Motor neuron (in vitro differentiated cells): Measurements from ENCODE around the gene DDIT4. TPM values are rescaled to one million over a fixed set of nuclear protein-coding genes. Genes with fewer than 3 reads are reported as not detected.
"Not testable (repeated sequence)": the region's sequence is repeated elsewhere in the genome, so short reads cannot be mapped to it uniquely, and the experiment has no call there.

ENCODE experiments used
- ATAC-seq, 8 experiments: fragments of 200-7000 bp; cut with Tn5 transposase; replicated peaks in 6 of 8; 2 replicates each; pipeline ENCODE4 v1.8.0; 2021; ENCODE audit warnings: mild to moderate bottlenecking in 8 of 8, moderate library complexity in 8 of 8
- H3K27ac ChIP-seq, 2 donors: fragments of 250-450 bp; sonication (Bioruptor Pico); 2 replicates each; pipeline ENCODE4 v1.9.0; 2021; ENCODE audit warnings: antibody characterized with exemption in 2 of 2, mild to moderate bottlenecking in 2 of 2, moderate library complexity in 1 of 2
- H3K4me1 ChIP-seq, 2 donors: fragments of 250-450 bp; sonication (Bioruptor Pico); replicated peaks in 1 of 2; 2 replicates each; pipeline ENCODE4 v1.6.1; 2021; ENCODE audit warnings: antibody characterized with exemption in 2 of 2, mild to moderate bottlenecking in 2 of 2, moderate library complexity in 1 of 2
- H3K4me3 ChIP-seq, 5 donors: fragments of 250-450 bp; sonication (Bioruptor Pico); 2 replicates each; pipeline ENCODE4 v1.9.0; 2021; ENCODE audit warnings: antibody characterized with exemption in 5 of 5, mild to moderate bottlenecking in 5 of 5, moderate library complexity in 4 of 5
- WGBS, 10 experiments: fragments of 450-650 bp; shearing (Covaris generic); methylation state at CpG; one replicate each; pipeline ENCODE4 v1.0.0; 2022; 5-methylcytosine and 5-hydroxymethylcytosine counted together
- in situ Hi-C, 9 experiments: fragments of 400-800 bp; cut with MboI; loops; one replicate each; pipeline ENCODE4 v1.15.0; 2021; ENCODE audit warnings: low sequenced_read_pairs in 9 of 9, low pct_unique_long_range_greater_than_20kb in 2 of 9; ENCODE audit not compliant: unreplicated experiment in 9 of 9
- total RNA-seq, 8 experiments: library from RNA; unstranded; fragments of 300-600 nt; gene quantifications; 2 replicates each; pipeline versions ENCODE4 v1.2.3 to v1.2.4, GENCODE V29; 2022

Gene DDIT4
- 100 to 1,000 TPM in 7 of 8 experiments, 10 to 100 TPM in 1; 58.6 to 340 (median 216) TPM for total RNA-seq

- ATAC-seq = peak; percentile 73 to 86 (median 80)
- in situ Hi-C loops = loop anchor here in 1 of 9 experiments (10.0 kb wide), 1 partner anchor 61 kb away; no protein-coding TSS in a partner anchor
- Histone ChIP-seq H3K4me1 (peaks cover 26 to 39% of the 10 kb centered on the region in 2 donors), H3K4me3 (peak within 1 kb of the TSS; percentile 70 to 89 (median 84)), H3K27ac (peak within 1 kb of the TSS; percentile 96 to 98)
- 0 to 4% (median 0%) methylated on average over 6 to 9 of the region's 67 CpGs; no CpG with 5 or more reads in 6 of the 10 experiments for WGBS, 10 experiments
These were observed at the start of gene DDIT4 for GRCh38 chr10:72273410-72274212. TSS of gene DDIT4 (plus strand) at chr10:72273924. CDS start at chr10:72274217, 293 bp downstream.

- H3K4me1 ChIP-seq = peaks cover 6 to 16% of the 10 kb centered on the region in 2 donors
- H3K4me3 ChIP-seq, H3K27ac ChIP-seq, ATAC-seq, in situ Hi-C loops: not testable (repeated sequence)
- WGBS, 10 experiments = 73 to 100% (median 82%) methylated on average over 1 to 6 of the region's 6 CpGs; no CpG with 5 or more reads in 2 of the 10 experiments
These were observed 49.5 kb upstream of the DDIT4 start for GRCh38 chr10:72224191-72224590.

- in situ Hi-C loops = loop anchor here in 1 of 9 experiments (25.0 kb wide), 1 partner anchor 111 kb away; no protein-coding TSS in a partner anchor
- WGBS, 10 experiments = 82 to 100% (median 90%) methylated on average over 2 to 6 of the region's 6 CpGs; no CpG with 5 or more reads in 1 of the 10 experiments
- Histone ChIP-seq H3K4me1 (peaks cover 6 to 21% of the 10 kb centered on the region in 2 donors), H3K27ac (no peak overlapping the region), H3K4me3 (no peak overlapping the region)
- no peak for ATAC-seq
These were observed 47.2 kb upstream of the DDIT4 start for GRCh38 chr10:72226418-72227027.

GRCh38 chr10:72227826-72228225 lies 45.9 kb upstream of the DDIT4 start:
- in situ Hi-C loops = loop anchor here in 1 of 9 experiments (25.0 kb wide), 1 partner anchor 109 kb away; no protein-coding TSS in a partner anchor
- ATAC-seq = no peak
- no peak overlapping the region for H3K27ac ChIP-seq
- peaks cover 6 to 21% of the 10 kb centered on the region in 2 donors for H3K4me1 ChIP-seq
- no peak overlapping the region for H3K4me3 ChIP-seq
- WGBS, 10 experiments = 52 to 100% (median 81%) methylated on average over 2 to 6 of the region's 6 CpGs; no CpG with 5 or more reads in 1 of the 10 experiments

GRCh38 chr10:72228318-72228751 lies 45.4 kb upstream of the DDIT4 start:
- in situ Hi-C loops = loop anchor here in 1 of 9 experiments (25.0 kb wide), 1 partner anchor 109 kb away; no protein-coding TSS in a partner anchor
- 40 to 80% (median 71%) methylated on average over 2 of the region's 2 CpGs; no CpG with 5 or more reads in 6 of the 10 experiments for WGBS, 10 experiments
- Histone ChIP-seq H3K27ac (peak overlapping the region in 1 of 2 donors; percentile 22), H3K4me1 (peaks cover 6 to 21% of the 10 kb centered on the region in 2 donors), H3K4me3 (no peak overlapping the region)
- ATAC-seq = peak in 2 of 8 experiments; percentile 19 to 37

- in situ Hi-C loops = loop anchor here in 1 of 9 experiments (25.0 kb wide), 1 partner anchor 108 kb away; no protein-coding TSS in a partner anchor
- no peak overlapping the region for H3K27ac ChIP-seq
- peak in 1 of 8 experiments; percentile 27 for ATAC-seq
These were observed 44.2 kb upstream of the DDIT4 start for GRCh38 chr10:72229261-72230251.

GRCh38 chr10:72233621-72234020 lies 40.1 kb upstream of the DDIT4 start:
- Histone ChIP-seq H3K4me3 (no peak overlapping the region), H3K27ac (no peak overlapping the region), H3K4me1 (peaks cover 0 to 11% of the 10 kb centered on the region in 2 donors)
- in situ Hi-C loops = loop anchor here in 1 of 9 experiments (25.0 kb wide), 1 partner anchor 104 kb away; no protein-coding TSS in a partner anchor
- no peak for ATAC-seq

More at GRCh38 chr10:72229261-72230251, 44.2 kb upstream of the DDIT4 start:
- 70 to 100% (median 89%) methylated on average over 1 to 8 of the region's 8 CpGs for WGBS, 10 experiments
- peaks cover 6 to 21% of the 10 kb centered on the region in 2 donors for H3K4me1 ChIP-seq
- no peak overlapping the region for H3K4me3 ChIP-seq

GRCh38 chr10:72234560-72235095 lies 39.1 kb upstream of the DDIT4 start:
- H3K4me1 ChIP-seq = peaks cover 0 to under 1% of the 10 kb centered on the region in 2 donors
- no peak for ATAC-seq
- in situ Hi-C loops = loop anchor here in 1 of 9 experiments (25.0 kb wide), 1 partner anchor 103 kb away; no protein-coding TSS in a partner anchor
- no peak overlapping the region for H3K27ac ChIP-seq
- WGBS, 10 experiments = 81 to 100% (median 99%) methylated on average over 1 to 6 of the region's 6 CpGs; no CpG with 5 or more reads in 2 of the 10 experiments
- H3K4me3 ChIP-seq = no peak overlapping the region

- no peak for ATAC-seq
- in situ Hi-C loops = loop anchor here in 1 of 9 experiments (25.0 kb wide), 1 partner anchor 102 kb away; no protein-coding TSS in a partner anchor
- Histone ChIP-seq H3K4me3 (no peak overlapping the region), H3K27ac (no peak overlapping the region), H3K4me1 (no peaks in the 10 kb centered on the region)
- WGBS, 10 experiments = 78 to 100% (median 92%) methylated on average over 2 to 6 of the region's 6 CpGs
These were observed 38.0 kb upstream of the DDIT4 start for GRCh38 chr10:72235544-72236279.

GRCh38 chr10:72238392-72239175 lies 35.1 kb upstream of the DDIT4 start:
- Histone ChIP-seq H3K4me1 (no peaks in the 10 kb centered on the region), H3K4me3 (no peak overlapping the region), H3K27ac (no peak overlapping the region)
- WGBS, 10 experiments = 92 to 100% (median 100%) methylated on average over 1 to 12 of the region's 13 CpGs; no CpG with 5 or more reads in 2 of the 10 experiments
- in situ Hi-C loops = loop anchor here in 1 of 9 experiments (25.0 kb wide), 1 partner anchor 99 kb away; no protein-coding TSS in a partner anchor
- no peak for ATAC-seq
